Gastrocnemius medialis (tissue), 4 donors: Measurements from ENCODE around the gene METTL16.

Source experiments
- POLR2A ChIP-seq, 2 donors: fragments of 450-650 bp; IDR thresholded peaks; one replicate each; pipeline ENCODE4 v1.6.1; 2017; ENCODE audit warnings: antibody characterized with exemption in 2 of 2, mild to moderate bottlenecking in 2 of 2, moderate library complexity in 2 of 2
- TF ChIP-seq, protein P1 (sequence below), 5 experiments: fragments of 450-650 bp in 3 of 5; fragments of 200-600 bp in 2 of 5; sonication (generic) in 2 of 5; IDR thresholded peaks in 4 of 5; conservative IDR thresholded peaks in 1 of 5; 1 replicate in 4 of 5; 2 replicates in 1 of 5; pipeline ENCODE4 v1.5.1; 2016 to 2019; ENCODE audit warnings: antibody characterized with exemption in 5 of 5, mild to moderate bottlenecking in 3 of 5, moderate library complexity in 3 of 5

GRCh38 chr17:2371183-2372130 lies 140.2 kb downstream of the METTL16 start:
- TF ChIP-seq, protein P1, sequence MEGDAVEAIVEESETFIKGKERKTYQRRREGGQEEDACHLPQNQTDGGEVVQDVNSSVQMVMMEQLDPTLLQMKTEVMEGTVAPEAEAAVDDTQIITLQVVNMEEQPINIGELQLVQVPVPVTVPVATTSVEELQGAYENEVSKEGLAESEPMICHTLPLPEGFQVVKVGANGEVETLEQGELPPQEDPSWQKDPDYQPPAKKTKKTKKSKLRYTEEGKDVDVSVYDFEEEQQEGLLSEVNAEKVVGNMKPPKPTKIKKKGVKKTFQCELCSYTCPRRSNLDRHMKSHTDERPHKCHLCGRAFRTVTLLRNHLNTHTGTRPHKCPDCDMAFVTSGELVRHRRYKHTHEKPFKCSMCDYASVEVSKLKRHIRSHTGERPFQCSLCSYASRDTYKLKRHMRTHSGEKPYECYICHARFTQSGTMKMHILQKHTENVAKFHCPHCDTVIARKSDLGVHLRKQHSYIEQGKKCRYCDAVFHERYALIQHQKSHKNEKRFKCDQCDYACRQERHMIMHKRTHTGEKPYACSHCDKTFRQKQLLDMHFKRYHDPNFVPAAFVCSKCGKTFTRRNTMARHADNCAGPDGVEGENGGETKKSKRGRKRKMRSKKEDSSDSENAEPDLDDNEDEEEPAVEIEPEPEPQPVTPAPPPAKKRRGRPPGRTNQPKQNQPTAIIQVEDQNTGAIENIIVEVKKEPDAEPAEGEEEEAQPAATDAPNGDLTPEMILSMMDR (IDR thresholded peaks at IDR 0.05 in 4 of 5, conservative IDR thresholded peaks at IDR 0.05 in 1 of 5): no peak
- no peak for TF ChIP-seq POLR2A (IDR thresholded peaks at IDR 0.05)
